ENCODE results near the gene PTPRD.

DNA sequence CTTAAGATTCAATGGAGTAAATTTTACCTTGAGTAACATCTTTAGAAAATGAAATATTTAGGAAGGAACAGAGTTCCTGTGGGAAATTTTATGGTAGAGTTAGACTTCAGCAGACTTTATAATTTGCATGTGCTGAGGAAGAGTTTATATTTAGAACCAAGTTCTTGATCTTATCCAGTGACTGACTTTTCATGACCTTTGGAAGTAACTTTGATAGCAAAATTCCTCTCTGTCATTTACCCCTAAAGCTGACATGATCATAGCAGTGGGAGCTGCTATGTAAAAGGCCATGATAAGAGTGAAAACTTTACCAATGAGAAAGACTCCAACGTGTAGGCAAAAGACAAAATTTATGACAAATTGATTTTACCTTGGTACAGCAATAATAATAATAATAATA is 1741.4 kb downstream of the PTPRD start:
- TF ChIP-seq TAF1 (IDR thresholded peaks at IDR 0.05; ENCODE audit: borderline replicate concordance, low read depth, low read length), result no peak
- no peak for TF ChIP-seq POLR2AphosphoS5 (IDR thresholded peaks at IDR 0.05; ENCODE audit: low read depth, low read length)

Data from GM12892 (cell line).